ENCODE measurements around the gene KIF19.

The KIF19 gene

GRCh38 chr17:74305865-74306654, 20.0 kb upstream of the KIF19 start:
- DNase-seq (ENCODE audit: low read depth): no peak

- DNase-seq (ENCODE audit: low read depth): no peak
Measured at GRCh38 chr17:74307984-74308773, 17.8 kb upstream of the KIF19 start.

GRCh38 chr17:74309902-74310301, 16.1 kb upstream of the KIF19 start:
- no peak for DNase-seq (ENCODE audit: low read depth)

GRCh38 chr17:74314877-74315276, 11.1 kb upstream of the KIF19 start:
- DNase-seq (ENCODE audit: low read depth): no peak

- no peak for DNase-seq (ENCODE audit: low read depth)
Measured at GRCh38 chr17:74316220-74316619, 9.8 kb upstream of the KIF19 start.

GRCh38 chr17:74317071-74317470, 9.0 kb upstream of the KIF19 start:
- no peak for DNase-seq (ENCODE audit: low read depth)

GRCh38 chr17:74318391-74318790, 7.6 kb upstream of the KIF19 start:
- no peak for DNase-seq (ENCODE audit: low read depth)

GRCh38 chr17:74324521-74324920, 1.5 kb upstream of the KIF19 start:
- DNase-seq (ENCODE audit: low read depth): no peak

- no peak for DNase-seq (ENCODE audit: low read depth)
Measured at GRCh38 chr17:74325376-74325742, 667 bp upstream of the KIF19 start.

- DNase-seq (ENCODE audit: low read depth): no peak
Measured at GRCh38 chr17:74326506-74326905, 480 bp downstream of the KIF19 start.

GRCh38 chr17:74328487-74328886, 2.5 kb downstream of the KIF19 start:
- no peak for DNase-seq (ENCODE audit: low read depth)

- DNase-seq (ENCODE audit: low read depth): no peak
Measured at GRCh38 chr17:74329378-74329777, 3.4 kb downstream of the KIF19 start.

- DNase-seq (ENCODE audit: low read depth): no peak
Measured at GRCh38 chr17:74330446-74330845, 4.4 kb downstream of the KIF19 start.

- DNase-seq (ENCODE audit: low read depth): no peak
Measured at GRCh38 chr17:74332017-74332650, 6.1 kb downstream of the KIF19 start.

- no peak for DNase-seq (ENCODE audit: low read depth)
Measured at GRCh38 chr17:74332763-74333283, 6.8 kb downstream of the KIF19 start.

GRCh38 chr17:74334393-74335039, 8.5 kb downstream of the KIF19 start:
- DNase-seq (ENCODE audit: low read depth): no peak

GRCh38 chr17:74335529-74336062, 9.6 kb downstream of the KIF19 start:
- no peak for DNase-seq (ENCODE audit: low read depth)

- no peak for DNase-seq (ENCODE audit: low read depth)
Measured at GRCh38 chr17:74336307-74336706, 10.3 kb downstream of the KIF19 start.

GRCh38 chr17:74337834-74338500, 11.9 kb downstream of the KIF19 start:
- DNase-seq (ENCODE audit: low read depth): no peak

- no peak for DNase-seq (ENCODE audit: low read depth)
Measured at GRCh38 chr17:74339537-74340195, 13.6 kb downstream of the KIF19 start.

- no peak for DNase-seq (ENCODE audit: low read depth)
Measured at GRCh38 chr17:74340470-74341023, 14.5 kb downstream of the KIF19 start.

Measured in HS-5 (cell line).